Measurements from ENCODE around the gene SMIM15. TPM values are rescaled to one million over a fixed set of nuclear protein-coding genes. Genes with fewer than 3 reads are reported as not detected.

SMIM15 gene
- total RNA-seq, 1 experiment from 2014 or later: 83.9 TPM

GRCh38 chr5:61167382-61167781 lies 5.1 kb upstream of the SMIM15 start:
- Histone ChIP-seq H3K27me3 (ENCODE audit: insufficient read depth, low read length) (no peaks in the 10 kb centered on the region), H3K4me3 (replicated peaks in 1 of 2; ENCODE audit: low read depth in 1 of 2, low read length in 2 of 2) (no peak overlapping the region), H3K9ac (ENCODE audit: low read length) (no peak overlapping the region), H2AFZ (ENCODE audit: low read depth, low read length, poor library complexity, severe bottlenecking) (no peak overlapping the region), H3K9me3 (ENCODE audit: control insufficient read depth in 1 of 2, insufficient read depth in 1 of 2, low read depth in 1 of 2, low read length in 2 of 2) (no peaks in the 10 kb centered on the region), H4K20me1 (ENCODE audit: insufficient read depth) (no peaks in the 10 kb centered on the region), H3K9me2 (ENCODE audit: insufficient read depth) (no peaks in the 10 kb centered on the region), H3K4me2 (ENCODE audit: low read length) (no peak overlapping the region), H3K4me1 (ENCODE audit: control insufficient read depth in 1 of 2, insufficient read depth in 2 of 2, low read length in 2 of 2) (peaks cover 0 to 9% of the 10 kb centered on the region in 2 experiments; a peak in 2 of 4 replicates), H3K27ac (ENCODE audit: low read depth, low read length) (no peak overlapping the region), H3K36me3 (ENCODE audit: control insufficient read depth in 1 of 2, insufficient read depth in 2 of 2, low read length in 2 of 2) (no peaks in the 10 kb centered on the region), H3K79me2 (ENCODE audit: insufficient read depth, low read length) (peaks cover 20% of the 10 kb centered on the region)
- BruUV-seq (replicated peaks): no TSS peak
- ATAC-seq (peak; percentile 35; the same call in 1 of the 2 replicates), DNase-seq (ENCODE audit: low read depth, low spot score) (no peak)
- ChIA-PET RAD21 (ENCODE audit: low non-redundant PET in 1 of 2, low total read pairs in 2 of 2, uncharacterized antibody in 2 of 2, unreplicated experiment in 2 of 2) (no interaction called here), POLR2A (no interaction called here), CTCF (no interaction called here)
- intact Hi-C loops (cut with micrococcal nuclease): loop anchor here (2.0 kb wide), 1 partner anchor 491 kb away; no protein-coding TSS in a partner anchor
- TF ChIP-seq, protein P1, sequence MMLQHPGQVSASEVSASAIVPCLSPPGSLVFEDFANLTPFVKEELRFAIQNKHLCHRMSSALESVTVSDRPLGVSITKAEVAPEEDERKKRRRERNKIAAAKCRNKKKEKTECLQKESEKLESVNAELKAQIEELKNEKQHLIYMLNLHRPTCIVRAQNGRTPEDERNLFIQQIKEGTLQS (IDR thresholded peaks at IDR 0.05): no peak
- TF ChIP-seq EGR1 (IDR thresholded peaks at IDR 0.05; ENCODE audit: low read depth): no peak
- TF ChIP-seq, protein P2, sequence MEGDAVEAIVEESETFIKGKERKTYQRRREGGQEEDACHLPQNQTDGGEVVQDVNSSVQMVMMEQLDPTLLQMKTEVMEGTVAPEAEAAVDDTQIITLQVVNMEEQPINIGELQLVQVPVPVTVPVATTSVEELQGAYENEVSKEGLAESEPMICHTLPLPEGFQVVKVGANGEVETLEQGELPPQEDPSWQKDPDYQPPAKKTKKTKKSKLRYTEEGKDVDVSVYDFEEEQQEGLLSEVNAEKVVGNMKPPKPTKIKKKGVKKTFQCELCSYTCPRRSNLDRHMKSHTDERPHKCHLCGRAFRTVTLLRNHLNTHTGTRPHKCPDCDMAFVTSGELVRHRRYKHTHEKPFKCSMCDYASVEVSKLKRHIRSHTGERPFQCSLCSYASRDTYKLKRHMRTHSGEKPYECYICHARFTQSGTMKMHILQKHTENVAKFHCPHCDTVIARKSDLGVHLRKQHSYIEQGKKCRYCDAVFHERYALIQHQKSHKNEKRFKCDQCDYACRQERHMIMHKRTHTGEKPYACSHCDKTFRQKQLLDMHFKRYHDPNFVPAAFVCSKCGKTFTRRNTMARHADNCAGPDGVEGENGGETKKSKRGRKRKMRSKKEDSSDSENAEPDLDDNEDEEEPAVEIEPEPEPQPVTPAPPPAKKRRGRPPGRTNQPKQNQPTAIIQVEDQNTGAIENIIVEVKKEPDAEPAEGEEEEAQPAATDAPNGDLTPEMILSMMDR (IDR thresholded peaks at IDR 0.05 in 2 of 3, conservative IDR thresholded peaks at IDR 0.05 in 1 of 3; ENCODE audit: borderline replicate concordance in 1 of 3, insufficient read depth in 1 of 3, low read depth in 2 of 3, low read length in 2 of 3): peak in 2 of 3 experiments; percentile 43 to 47; a peak in 3 of 6 replicates
- TF ChIP-seq, protein P3, sequence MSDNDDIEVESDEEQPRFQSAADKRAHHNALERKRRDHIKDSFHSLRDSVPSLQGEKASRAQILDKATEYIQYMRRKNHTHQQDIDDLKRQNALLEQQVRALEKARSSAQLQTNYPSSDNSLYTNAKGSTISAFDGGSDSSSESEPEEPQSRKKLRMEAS (IDR thresholded peaks at IDR 0.05): no peak
- no peak for TF ChIP-seq TCF7L2 (IDR thresholded peaks at IDR 0.05; ENCODE audit: borderline replicate concordance, extremely low read depth, insufficient read depth, insufficient read length)
- TF ChIP-seq POLR2AphosphoS5 (IDR thresholded peaks at IDR 0.05; ENCODE audit: low read depth, low read length): no peak
- no peak for TF ChIP-seq SP1 (IDR thresholded peaks at IDR 0.05; ENCODE audit: low read depth)
- no peak for TF ChIP-seq ZBTB33 (IDR thresholded peaks at IDR 0.05; ENCODE audit: extremely low read depth, insufficient replicate concordance, low read length)
- TF ChIP-seq RAD21 (IDR thresholded peaks at IDR 0.05; ENCODE audit: low read depth): peak; percentile 68

All from HCT116 (cell line).